PFSK-1 (cell line): ENCODE data around the gene LRRC46.

ENCODE experiments used
- POLR2AphosphoS5 ChIP-seq: IDR thresholded peaks from 2 replicates; pipeline ENCODE4 v1.6.1; 2012; ENCODE audit warnings: low read depth, mild to moderate bottlenecking, control low read depth, low read length, moderate library complexity
- SIN3A ChIP-seq: IDR thresholded peaks from 2 replicates; pipeline ENCODE4 v1.6.1; 2012; ENCODE audit warnings: mild to moderate bottlenecking, low read length, moderate library complexity, borderline replicate concordance; ENCODE audit not compliant: insufficient read depth
- TAF1 ChIP-seq: IDR thresholded peaks from 2 replicates; pipeline ENCODE4 v1.6.1; 2012; ENCODE audit warnings: low read length, control low read depth, borderline replicate concordance; ENCODE audit not compliant: insufficient read depth
- TF ChIP-seq, protein P1 (sequence below), 2 experiments: IDR thresholded peaks; 2 replicates each; pipeline versions ENCODE4 v1.6.1 to v1.8.0; 2011 to 2012; ENCODE audit warnings: low read depth in 2 of 2, low read length in 2 of 2, control low read depth in 1 of 2, inconsistent platforms in 1 of 2, mild to moderate bottlenecking in 1 of 2, moderate library complexity in 1 of 2; ENCODE audit not compliant: insufficient read depth in 1 of 2

DNA sequence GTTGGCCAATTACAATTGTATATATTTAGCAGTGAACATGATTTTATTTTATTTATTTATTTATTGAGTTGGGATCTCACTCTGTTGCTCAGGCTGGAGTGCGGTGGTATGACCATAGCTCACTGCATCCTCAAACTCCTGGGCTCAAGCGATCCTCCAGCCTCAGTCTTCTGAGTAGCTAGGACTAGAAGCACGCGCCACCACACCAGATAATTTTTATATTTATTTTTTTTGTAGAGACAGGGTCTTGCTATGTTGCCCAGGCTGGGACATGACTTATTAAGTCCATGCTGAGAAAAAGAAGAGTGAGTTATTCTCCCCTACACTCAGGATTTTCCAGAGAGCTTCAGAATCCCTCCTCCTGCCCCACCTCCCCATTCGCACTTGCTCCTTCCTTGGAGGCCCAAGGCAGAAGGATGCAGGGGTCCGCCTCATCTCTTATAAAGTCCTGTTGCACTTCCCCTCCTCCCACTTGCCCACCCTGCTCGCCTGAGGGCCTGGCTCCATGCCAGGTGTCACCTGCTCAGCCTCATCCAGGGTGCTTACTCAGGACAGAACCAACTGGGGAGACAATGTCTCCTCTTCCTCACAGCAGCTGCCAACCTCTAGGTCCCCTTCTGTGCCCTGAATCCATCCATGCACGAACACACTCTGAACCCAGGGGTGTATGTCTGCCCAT is 48.4 kb downstream of the LRRC46 start:
- TF ChIP-seq TAF1 = no peak
- TF ChIP-seq, protein P1, sequence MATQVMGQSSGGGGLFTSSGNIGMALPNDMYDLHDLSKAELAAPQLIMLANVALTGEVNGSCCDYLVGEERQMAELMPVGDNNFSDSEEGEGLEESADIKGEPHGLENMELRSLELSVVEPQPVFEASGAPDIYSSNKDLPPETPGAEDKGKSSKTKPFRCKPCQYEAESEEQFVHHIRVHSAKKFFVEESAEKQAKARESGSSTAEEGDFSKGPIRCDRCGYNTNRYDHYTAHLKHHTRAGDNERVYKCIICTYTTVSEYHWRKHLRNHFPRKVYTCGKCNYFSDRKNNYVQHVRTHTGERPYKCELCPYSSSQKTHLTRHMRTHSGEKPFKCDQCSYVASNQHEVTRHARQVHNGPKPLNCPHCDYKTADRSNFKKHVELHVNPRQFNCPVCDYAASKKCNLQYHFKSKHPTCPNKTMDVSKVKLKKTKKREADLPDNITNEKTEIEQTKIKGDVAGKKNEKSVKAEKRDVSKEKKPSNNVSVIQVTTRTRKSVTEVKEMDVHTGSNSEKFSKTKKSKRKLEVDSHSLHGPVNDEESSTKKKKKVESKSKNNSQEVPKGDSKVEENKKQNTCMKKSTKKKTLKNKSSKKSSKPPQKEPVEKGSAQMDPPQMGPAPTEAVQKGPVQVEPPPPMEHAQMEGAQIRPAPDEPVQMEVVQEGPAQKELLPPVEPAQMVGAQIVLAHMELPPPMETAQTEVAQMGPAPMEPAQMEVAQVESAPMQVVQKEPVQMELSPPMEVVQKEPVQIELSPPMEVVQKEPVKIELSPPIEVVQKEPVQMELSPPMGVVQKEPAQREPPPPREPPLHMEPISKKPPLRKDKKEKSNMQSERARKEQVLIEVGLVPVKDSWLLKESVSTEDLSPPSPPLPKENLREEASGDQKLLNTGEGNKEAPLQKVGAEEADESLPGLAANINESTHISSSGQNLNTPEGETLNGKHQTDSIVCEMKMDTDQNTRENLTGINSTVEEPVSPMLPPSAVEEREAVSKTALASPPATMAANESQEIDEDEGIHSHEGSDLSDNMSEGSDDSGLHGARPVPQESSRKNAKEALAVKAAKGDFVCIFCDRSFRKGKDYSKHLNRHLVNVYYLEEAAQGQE (IDR thresholded peaks at IDR 0.05; ENCODE audit: insufficient read depth in 1 of 2, low read depth in 2 of 2, low read length in 2 of 2) = no peak
- TF ChIP-seq POLR2AphosphoS5 = no peak
- TF ChIP-seq SIN3A = no peak
